OCI-LY7 (cell line): Measurements from ENCODE around the gene ROR2. TPM values are rescaled to one million over a fixed set of nuclear protein-coding genes. Genes with fewer than 3 reads are reported as not detected.

Source experiments
- BruUV-seq: library from RNA; stranded (reverse); fragments of 400-500 nt; replicated peaks from 2 replicates; lab custom pipeline; 2021; lab: Mats Ljungman, UMichigan
- CTCF ChIA-PET: fragments of 300-600 bp; sonication (Branson Sonifier 250); formaldehyde crosslinking; loops from one replicate; lab custom pipeline; 2022; ENCODE audit warnings: antibody characterized with exemption; ENCODE audit not compliant: unreplicated experiment; lab: Charles Lee
- POLR2A ChIA-PET: fragments of 300-600 bp; sonication (Branson Sonifier 250); formaldehyde crosslinking; loops from one replicate; lab custom pipeline; 2022; ENCODE audit warnings: antibody characterized with exemption; lab: Charles Lee
- DNase-seq: peaks from one replicate; pipeline ENCODE4 v3.0.0-alpha.2; 2015; ENCODE audit warnings: low spot score
- H2AFZ ChIP-seq: fragments of 200-600 bp; sonication (generic), shearing (Covaris generic); 2 replicates; pipeline ENCODE4 v1.6.1; 2014; ENCODE audit warnings: mild to moderate bottlenecking, antibody characterized with exemption, low read length, moderate library complexity
- H3K27ac ChIP-seq: fragments of 200-600 bp; sonication (generic); 2 replicates; pipeline ENCODE4 v1.5.1; 2014; ENCODE audit warnings: mixed run types, low read depth, mild to moderate bottlenecking, moderate library complexity, low read length, inconsistent platforms; ENCODE audit not compliant: poor library complexity, severe bottlenecking
- H3K36me3 ChIP-seq: fragments of 200-600 bp; sonication (generic); 2 replicates; pipeline ENCODE4 v1.6.1; 2014; ENCODE audit warnings: mild to moderate bottlenecking, antibody characterized with exemption, low read length, moderate library complexity, mixed read lengths; ENCODE audit not compliant: insufficient read depth
- H3K4me1 ChIP-seq: fragments of 200-600 bp; sonication (generic); 2 replicates; pipeline ENCODE4 v1.5.1; 2014; ENCODE audit warnings: mild to moderate bottlenecking, low read length; ENCODE audit not compliant: insufficient read depth, poor library complexity, severe bottlenecking
- H3K4me2 ChIP-seq: fragments of 200-600 bp; sonication (generic); 2 replicates; pipeline ENCODE4 v1.6.1; 2014; ENCODE audit warnings: mild to moderate bottlenecking, low read length
- H3K4me3 ChIP-seq: fragments of 200-600 bp; sonication (generic); 2 replicates; pipeline ENCODE4 v1.5.1; 2014; ENCODE audit warnings: mild to moderate bottlenecking, low read depth, low read length; ENCODE audit not compliant: poor library complexity, severe bottlenecking
- H3K79me2 ChIP-seq: fragments of 200-600 bp; sonication (generic); 2 replicates; pipeline ENCODE4 v1.6.1; 2016; ENCODE audit warnings: low read depth, mild to moderate bottlenecking, low read length, moderate library complexity, mixed read lengths; ENCODE audit not compliant: insufficient read depth
- H3K9me2 ChIP-seq: fragments of 200-600 bp; sonication (generic); 2 replicates; pipeline ENCODE4 v1.6.1; 2016; ENCODE audit warnings: mild to moderate bottlenecking, low read length, mixed read lengths; ENCODE audit not compliant: insufficient read depth
- H3K9me3 ChIP-seq: fragments of 200-600 bp; sonication (generic); 2 replicates; pipeline ENCODE4 v1.6.1; 2014; ENCODE audit warnings: mild to moderate bottlenecking, mixed run types, low read length, mixed read lengths
- H4K20me1 ChIP-seq: fragments of 200-600 bp; sonication (generic); 2 replicates; pipeline ENCODE4 v1.6.1; 2014; ENCODE audit warnings: mild to moderate bottlenecking, antibody characterized with exemption, low read length, moderate library complexity, mixed read lengths; ENCODE audit not compliant: insufficient read depth
- EZH2phosphoT487 ChIP-seq: fragments of 200-600 bp; sonication (generic); IDR thresholded peaks from 2 replicates; pipeline ENCODE4 v1.6.1; 2018; ENCODE audit warnings: low read depth, borderline replicate concordance, mild to moderate bottlenecking, mixed run types, antibody characterized with exemption, low read length, moderate library complexity, mixed read lengths
- intact Hi-C: fragments of 100-400 bp; cut with micrococcal nuclease; formaldehyde crosslinking; loops from one replicate; pipeline ENCODE4 v1.10.0; 2022; ENCODE audit not compliant: unreplicated experiment
- total RNA-seq, 2 experiments: library from RNA; depleted of rRNA in 1 of 2; stranded (reverse); fragments of >200 nt in 1 of 2; shearing (Covaris generic) in 1 of 2; gene quantifications; 2 replicates each; pipeline ENCODE4 v1.2.3, GENCODE V29; 2014 to 2022
- TF ChIP-seq, protein P1 (sequence below): fragments of 200-600 bp; sonication (generic); conservative IDR thresholded peaks from 2 replicates; pipeline ENCODE4 v1.5.1; 2014; ENCODE audit warnings: mild to moderate bottlenecking, antibody characterized with exemption, low read length, moderate library complexity, mixed read lengths

ROR2 gene
- total RNA-seq, 2 experiments from 2014 or later: 0.10 to 0.19 TPM

DNA sequence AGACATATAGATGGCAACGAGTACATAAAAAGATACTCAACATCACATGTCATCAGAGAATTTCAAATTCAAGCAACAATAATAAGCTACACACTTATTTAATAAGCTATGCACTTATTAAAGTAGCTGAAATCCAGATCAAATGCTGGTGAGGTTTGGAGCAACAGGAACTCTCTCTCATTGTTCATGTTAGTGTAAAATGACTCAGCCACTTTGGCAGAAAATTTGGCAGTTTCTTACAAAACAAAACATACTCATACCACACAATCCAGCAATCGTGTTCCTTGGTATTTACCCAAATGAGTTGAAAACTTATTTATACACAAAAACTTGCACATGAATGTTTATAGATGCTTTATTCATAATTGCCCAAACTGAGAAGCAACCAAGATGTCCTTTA lies 394.9 kb downstream of the ROR2 start:
- no peak for DNase-seq
- H3K4me3 ChIP-seq: no peak overlapping the region
- H3K27ac ChIP-seq: no peak overlapping the region
- H3K4me2 ChIP-seq: no peak overlapping the region
- CTCF ChIA-PET: no interaction called here
- intact Hi-C loops: no loop called here
- no peaks in the 10 kb centered on the region for H3K9me3 ChIP-seq
- POLR2A ChIA-PET: interaction anchor here (0.7 kb wide), 1 partner anchor 735 kb away, joined by 3 read pairs; no protein-coding TSS in a partner anchor
- no peak for TF ChIP-seq EZH2phosphoT487
- TF ChIP-seq, protein P1, sequence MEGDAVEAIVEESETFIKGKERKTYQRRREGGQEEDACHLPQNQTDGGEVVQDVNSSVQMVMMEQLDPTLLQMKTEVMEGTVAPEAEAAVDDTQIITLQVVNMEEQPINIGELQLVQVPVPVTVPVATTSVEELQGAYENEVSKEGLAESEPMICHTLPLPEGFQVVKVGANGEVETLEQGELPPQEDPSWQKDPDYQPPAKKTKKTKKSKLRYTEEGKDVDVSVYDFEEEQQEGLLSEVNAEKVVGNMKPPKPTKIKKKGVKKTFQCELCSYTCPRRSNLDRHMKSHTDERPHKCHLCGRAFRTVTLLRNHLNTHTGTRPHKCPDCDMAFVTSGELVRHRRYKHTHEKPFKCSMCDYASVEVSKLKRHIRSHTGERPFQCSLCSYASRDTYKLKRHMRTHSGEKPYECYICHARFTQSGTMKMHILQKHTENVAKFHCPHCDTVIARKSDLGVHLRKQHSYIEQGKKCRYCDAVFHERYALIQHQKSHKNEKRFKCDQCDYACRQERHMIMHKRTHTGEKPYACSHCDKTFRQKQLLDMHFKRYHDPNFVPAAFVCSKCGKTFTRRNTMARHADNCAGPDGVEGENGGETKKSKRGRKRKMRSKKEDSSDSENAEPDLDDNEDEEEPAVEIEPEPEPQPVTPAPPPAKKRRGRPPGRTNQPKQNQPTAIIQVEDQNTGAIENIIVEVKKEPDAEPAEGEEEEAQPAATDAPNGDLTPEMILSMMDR: no peak
- H3K36me3 ChIP-seq: no peaks in the 10 kb centered on the region
- no peaks in the 10 kb centered on the region for H3K79me2 ChIP-seq
- H4K20me1 ChIP-seq: no peaks in the 10 kb centered on the region
- H3K4me1 ChIP-seq: no peaks in the 10 kb centered on the region
- no peak overlapping the region for H2AFZ ChIP-seq
- no peaks in the 10 kb centered on the region for H3K9me2 ChIP-seq
- BruUV-seq: no TSS peak

DNA sequence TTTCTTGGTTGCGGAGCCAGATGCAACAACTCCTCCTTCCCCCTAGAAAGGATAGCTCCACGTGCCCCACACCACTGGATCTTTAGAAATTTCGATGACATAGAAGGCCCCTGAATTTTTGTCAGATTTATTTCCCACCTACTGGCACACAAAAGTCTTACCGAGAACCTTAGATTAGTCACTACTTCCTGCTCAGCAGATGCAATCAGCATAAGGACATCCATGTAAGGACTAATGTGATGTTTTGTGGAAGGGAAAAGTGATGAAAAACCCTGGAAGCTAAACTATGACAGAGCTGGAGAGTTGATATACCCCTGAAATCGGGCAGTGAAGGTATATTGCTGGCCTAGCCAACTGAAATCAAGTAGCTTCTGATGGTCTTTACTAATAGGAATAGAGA lies 400.9 kb downstream of the ROR2 start:
- POLR2A ChIA-PET: interaction anchor here (0.9 kb wide), 1 partner anchor 14 kb away, joined by 3 read pairs; no protein-coding TSS in a partner anchor

DNA sequence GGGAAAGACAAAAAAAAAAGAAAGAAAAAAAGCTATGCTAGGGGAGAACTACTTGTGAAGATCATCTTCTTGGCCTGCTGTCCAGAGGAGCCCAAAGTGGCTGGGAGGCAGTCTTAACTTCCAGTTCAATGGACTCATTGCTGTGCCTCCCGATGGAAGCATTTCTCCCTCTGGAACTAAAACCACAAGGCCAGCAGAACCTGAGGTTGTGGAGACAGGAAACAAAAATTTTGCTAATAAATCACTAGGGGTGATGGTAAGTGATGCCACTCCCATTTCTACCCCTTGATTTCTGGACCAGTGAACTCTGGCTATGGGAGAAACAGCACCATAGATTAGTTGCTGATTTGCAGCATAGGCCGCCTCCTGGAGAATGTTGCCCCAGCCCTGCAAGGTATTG lies 402.9 kb downstream of the ROR2 start:
- Histone ChIP-seq H3K9me3 (no peaks in the 10 kb centered on the region), H3K4me1 (no peaks in the 10 kb centered on the region), H3K27ac (no peak overlapping the region), H3K4me3 (no peak overlapping the region), H3K79me2 (no peaks in the 10 kb centered on the region), H3K9me2 (no peaks in the 10 kb centered on the region), H4K20me1 (no peaks in the 10 kb centered on the region), H2AFZ (no peak overlapping the region), H3K36me3 (no peaks in the 10 kb centered on the region), H3K4me2 (no peak overlapping the region)
- intact Hi-C loops: no loop called here
- ChIA-PET POLR2A (no interaction called here), CTCF (no interaction called here)
- BruUV-seq: no TSS peak
- TF ChIP-seq, protein P1: no peak
- TF ChIP-seq EZH2phosphoT487: no peak
- DNase-seq: no peak

More for the DNA sequence above, 400.9 kb downstream of the ROR2 start:
- H3K36me3 ChIP-seq: no peaks in the 10 kb centered on the region
- no peak overlapping the region for H3K4me3 ChIP-seq
- CTCF ChIA-PET: no interaction called here
- H2AFZ ChIP-seq: no peak overlapping the region
- DNase-seq: no peak
- no peak overlapping the region for H3K4me2 ChIP-seq
- no peaks in the 10 kb centered on the region for H4K20me1 ChIP-seq
- intact Hi-C loops: no loop called here
- no TSS peak for BruUV-seq
- TF ChIP-seq, protein P1: no peak
- no peak for TF ChIP-seq EZH2phosphoT487
- no peaks in the 10 kb centered on the region for H3K79me2 ChIP-seq
- H3K27ac ChIP-seq: no peak overlapping the region
- no peaks in the 10 kb centered on the region for H3K9me3 ChIP-seq
- no peaks in the 10 kb centered on the region for H3K9me2 ChIP-seq
- no peaks in the 10 kb centered on the region for H3K4me1 ChIP-seq
